ENCODE data around the gene DPM3. TPM values are rescaled to one million over a fixed set of nuclear protein-coding genes. Genes with fewer than 3 reads are reported as not detected.

Gene DPM3
- total RNA-seq: 24.6 and 27.6 TPM in 2 replicates

GRCh38 chr1:155139895-155140629 is at the start of gene DPM3:
Gene DPM3 (minus strand): TSS chr1:155140531. CDS start chr1:155140240, 291 bp downstream.

GRCh38 chr1:155173478-155174323 is 33.4 kb upstream of the DPM3 start, which contains the start of gene TRIM46:
Gene TRIM46 (plus strand): TSS chr1:155173849. CDS start chr1:155173967, 118 bp downstream.

GRCh38 chr1:155172732-155173477 is 32.6 kb upstream of the DPM3 start, which contains the start of gene KRTCAP2:
Gene KRTCAP2 (minus strand): TSS chr1:155173304. CDS start chr1:155173224, 80 bp downstream.

GRCh38 chr1:155135415-155136028 is 4.8 kb downstream of the DPM3 start, which contains the start of gene SLC50A1:
Gene SLC50A1 (plus strand): TSS chr1:155135852. CDS start chr1:155135912, 60 bp downstream.

GRCh38 chr1:155127105-155127966 is 13.0 kb downstream of the DPM3 start, which contains the start of gene EFNA1:
Gene EFNA1 (plus strand): TSS chr1:155127876. CDS start chr1:155127978, 102 bp downstream.

Other genes with a start within 250 kb of the DPM3 start
- gene PMVK, start 203.8 kb downstream of the DPM3 start, total RNA-seq: 6.8 and 11.5 TPM in 2 replicates
- gene PBXIP1, start 184.4 kb downstream of the DPM3 start, total RNA-seq: 70.5 and 109 TPM in 2 replicates
- gene PYGO2, start 178.7 kb downstream of the DPM3 start, total RNA-seq: 12.4 and 16.9 TPM in 2 replicates
- gene SHC1, start 169.8 kb downstream of the DPM3 start, total RNA-seq: 189 and 432 TPM in 2 replicates
- gene CKS1B, start 165.8 kb downstream of the DPM3 start, total RNA-seq: 24.6 and 131 TPM in 2 replicates
- gene FLAD1, start 157.2 kb downstream of the DPM3 start, total RNA-seq: 15.9 and 24.8 TPM in 2 replicates
- not detected in 2 replicates for gene LENEP, start 146.9 kb downstream of the DPM3 start, total RNA-seq
- 11.1 and 22.0 TPM in 2 replicates for gene ZBTB7B, start 137.7 kb downstream of the DPM3 start, total RNA-seq
- under 0.01 TPM in 1 of 2 replicates, not detected in the other for gene DCST2, start 106.8 kb downstream of the DPM3 start, total RNA-seq
- gene DCST1, start 106.7 kb downstream of the DPM3 start, total RNA-seq: not detected in 2 replicates
- gene ADAM15, start 89.2 kb downstream of the DPM3 start, total RNA-seq: 61.1 and 134 TPM in 2 replicates
- 2.5 and 4.3 TPM in 2 replicates for gene EFNA4, start 76.8 kb downstream of the DPM3 start, total RNA-seq
- gene EFNA3, start 61.7 kb downstream of the DPM3 start, total RNA-seq: 0.29 and 1.3 TPM in 2 replicates
- gene EFNA1, start 12.7 kb downstream of the DPM3 start, total RNA-seq: 0.17 and 0.44 TPM in 2 replicates
- gene SLC50A1, start 4.7 kb downstream of the DPM3 start, total RNA-seq: 17.6 and 25.6 TPM in 2 replicates
- gene KRTCAP2, start 32.8 kb upstream of the DPM3 start, total RNA-seq: 97.2 and 125 TPM in 2 replicates
- gene TRIM46, start 33.3 kb upstream of the DPM3 start, total RNA-seq: 6.0 and 7.1 TPM in 2 replicates
- gene THBS3, start 67.4 kb upstream of the DPM3 start, total RNA-seq: 28.2 and 28.4 TPM in 2 replicates
- 44.3 and 56.6 TPM in 2 replicates for gene MTX1, start 68.2 kb upstream of the DPM3 start, total RNA-seq
- 11.1 and 13.4 TPM in 2 replicates for gene ENTREP3, start 115.0 kb upstream of the DPM3 start, total RNA-seq
- 37.7 and 53.1 TPM in 2 replicates for gene SCAMP3, start 121.8 kb upstream of the DPM3 start, total RNA-seq
- gene CLK2, start 133.0 kb upstream of the DPM3 start, total RNA-seq: 30.4 and 38.4 TPM in 2 replicates
- 0.87 and 0.99 TPM in 2 replicates for gene HCN3, start 136.9 kb upstream of the DPM3 start, total RNA-seq
- under 0.01 TPM in 1 of 2 replicates, not detected in the other for gene PKLR, start 160.9 kb upstream of the DPM3 start, total RNA-seq
- 136 and 347 TPM in 2 replicates for gene FDPS, start 168.3 kb upstream of the DPM3 start, total RNA-seq
- 15.7 and 20.2 TPM in 2 replicates for gene RUSC1, start 180.4 kb upstream of the DPM3 start, total RNA-seq

All from smooth muscle cell of trachea (primary cell).